Stimulated activated CD8-positive, alpha-beta memory T cell treated with anti-CD3 and anti-CD28 coated beads, Interleukin-15, amount 100 ng/mL, for 1 hour (primary cell): ENCODE results near the gene WDR5.

Experiments
- DNase-seq: peaks from one replicate; pipeline ENCODE4 v3.0.0-alpha.2; 2020; ENCODE audit warnings: low read depth

The WDR5 gene

DNA sequence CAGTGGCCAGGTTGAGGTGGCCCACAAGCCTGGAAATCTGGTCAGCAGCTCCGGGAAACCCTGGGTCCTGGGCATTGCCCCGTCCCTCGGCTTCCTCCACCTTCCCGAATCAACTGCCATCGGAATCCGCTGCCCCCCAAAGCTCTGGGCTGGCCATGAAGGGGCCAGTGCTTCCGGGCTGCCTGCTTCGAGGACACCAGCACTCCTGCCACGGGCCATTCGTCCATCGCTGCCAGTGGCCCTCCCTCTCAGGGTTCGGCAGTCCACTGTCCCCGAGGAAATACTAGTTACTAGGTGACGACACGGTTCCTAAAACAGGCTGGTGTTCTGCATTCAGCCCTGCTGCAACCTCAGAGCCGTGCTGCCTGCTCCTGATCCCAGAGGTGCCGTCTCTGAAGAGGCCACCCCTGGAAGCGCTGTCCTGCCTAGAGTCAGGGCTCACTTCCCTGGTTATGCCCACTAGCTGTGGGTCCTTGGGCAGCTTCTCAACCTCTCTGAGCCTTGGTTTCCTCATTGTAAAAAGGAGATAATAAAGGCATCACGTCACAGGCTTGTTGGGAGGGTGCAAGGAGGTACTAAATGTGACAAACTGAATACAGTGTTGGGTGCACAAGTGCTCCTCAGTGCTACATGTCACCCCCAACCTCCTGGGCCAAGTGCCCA is 3.5 kb upstream of the WDR5 start:
- DNase-seq, result no peak

DNA sequence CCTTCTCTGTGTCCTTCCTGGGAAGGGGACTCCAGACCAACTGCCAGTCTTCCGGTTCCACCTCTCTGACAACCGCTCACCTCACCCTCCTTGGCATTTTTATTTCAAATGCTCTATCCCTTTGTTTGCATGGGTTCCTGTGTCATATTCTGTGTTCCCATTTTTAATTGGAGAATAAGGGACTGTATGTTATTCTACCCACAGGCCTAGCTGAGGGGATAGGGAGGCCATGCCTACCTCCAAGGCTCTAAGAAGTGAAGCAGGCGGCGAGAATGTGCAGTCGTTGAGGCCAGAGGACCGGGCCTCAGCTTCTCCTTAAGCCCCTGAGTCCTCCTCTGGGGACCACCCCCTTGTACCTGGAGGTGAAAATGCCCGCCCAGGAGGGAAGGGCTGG is 936 bp upstream of the WDR5 start:
- DNase-seq, result no peak

DNA sequence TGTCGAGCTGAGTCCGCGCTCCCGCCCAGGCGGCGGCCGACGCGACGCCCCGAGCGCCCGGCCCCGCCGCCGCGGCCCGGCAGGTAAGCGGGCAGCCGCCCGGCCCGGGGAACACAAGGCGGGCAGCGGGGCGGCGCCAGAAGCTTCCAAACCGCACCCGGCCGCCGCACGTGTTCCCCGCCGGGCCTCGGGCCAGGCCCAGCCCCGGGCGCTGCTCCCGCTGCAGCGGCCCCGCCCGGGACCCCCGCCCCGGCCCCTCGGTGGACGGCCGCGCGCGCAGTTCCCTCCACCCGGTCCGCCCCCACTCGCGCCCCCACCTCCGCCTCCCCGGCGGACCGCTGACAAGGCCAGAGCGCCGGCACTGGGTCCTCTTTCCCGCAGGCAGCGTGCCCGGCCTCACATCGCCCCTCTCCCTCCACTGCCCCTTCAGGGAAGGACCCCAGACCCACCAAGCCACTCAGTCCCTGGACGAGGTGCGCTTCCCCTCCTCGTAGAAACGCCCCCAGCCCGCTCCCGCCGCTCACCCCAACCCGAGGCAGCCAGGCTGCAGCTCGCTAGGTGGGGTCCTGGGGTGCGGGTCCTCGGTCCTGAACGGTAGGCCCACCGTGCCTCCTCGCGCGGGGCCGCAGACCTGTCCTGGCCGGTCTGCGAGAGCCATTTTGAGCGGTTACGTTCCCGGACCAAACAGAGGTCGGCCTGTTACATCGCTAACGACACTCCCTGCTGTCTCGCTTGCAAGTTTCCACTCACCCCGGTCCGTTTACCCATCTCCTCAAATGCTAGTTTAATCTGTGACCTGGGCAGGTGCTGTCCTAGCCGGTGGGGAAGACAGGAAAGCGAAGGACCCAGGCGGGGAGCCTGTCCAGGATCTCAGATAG is 475 bp downstream of the WDR5 start:
- DNase-seq, result no peak

DNA sequence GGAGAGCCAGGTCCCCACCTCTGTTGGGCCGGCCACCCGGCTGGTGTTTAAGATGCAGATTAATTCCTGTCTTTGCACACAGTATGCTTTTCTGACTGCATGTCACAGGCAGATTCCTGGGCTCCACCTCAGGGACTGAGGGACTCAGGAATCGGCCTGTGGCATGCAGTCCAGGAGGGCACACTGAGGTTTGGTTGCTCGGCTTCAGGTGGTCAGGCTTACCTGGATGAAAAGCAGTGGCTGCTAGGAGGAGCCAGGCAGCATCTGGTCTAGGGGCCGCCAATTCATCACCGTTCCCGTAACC is 1.1 kb downstream of the WDR5 start:
- no peak for DNase-seq

DNA sequence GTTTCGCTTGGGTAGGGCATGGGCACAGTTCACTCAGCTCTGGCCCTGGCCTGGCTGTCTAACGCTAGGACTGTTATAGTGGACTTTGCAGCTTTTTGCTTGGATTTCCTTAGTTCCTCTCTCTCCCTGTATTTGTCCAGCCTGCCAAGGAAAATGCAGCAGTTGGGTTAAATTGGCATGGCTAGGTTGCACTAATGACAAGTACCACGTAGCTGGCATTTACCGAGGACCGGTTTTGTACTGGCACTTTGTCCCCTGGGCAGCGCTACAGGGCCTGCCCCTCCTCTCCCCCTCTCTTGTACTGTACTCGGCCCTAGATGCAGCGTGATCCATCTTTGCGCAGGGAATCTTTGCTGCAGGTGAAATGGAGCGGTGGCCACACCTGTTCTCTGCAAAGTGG is 2.4 kb downstream of the WDR5 start:
- no peak for DNase-seq

DNA sequence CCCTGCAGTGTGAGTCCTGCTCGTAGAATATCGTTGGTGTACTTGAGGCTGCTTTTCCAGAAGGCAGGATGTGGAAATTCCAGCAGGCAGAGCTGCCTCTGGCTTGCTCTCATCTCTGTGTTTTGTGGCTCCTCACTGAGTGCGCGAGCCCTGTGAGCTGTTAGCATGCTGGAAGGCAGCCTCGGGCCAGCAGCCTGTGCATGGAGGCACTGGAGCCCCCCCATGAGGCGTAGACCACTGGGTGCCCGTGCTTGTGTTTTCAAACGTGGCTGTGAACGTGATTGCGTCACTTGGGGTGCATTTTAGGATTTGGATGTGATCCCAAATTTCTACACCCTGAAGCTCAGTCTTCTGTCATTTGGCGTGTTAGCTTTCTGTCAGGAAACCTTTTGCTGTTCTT is 3.2 kb downstream of the WDR5 start:
- no peak for DNase-seq

DNA sequence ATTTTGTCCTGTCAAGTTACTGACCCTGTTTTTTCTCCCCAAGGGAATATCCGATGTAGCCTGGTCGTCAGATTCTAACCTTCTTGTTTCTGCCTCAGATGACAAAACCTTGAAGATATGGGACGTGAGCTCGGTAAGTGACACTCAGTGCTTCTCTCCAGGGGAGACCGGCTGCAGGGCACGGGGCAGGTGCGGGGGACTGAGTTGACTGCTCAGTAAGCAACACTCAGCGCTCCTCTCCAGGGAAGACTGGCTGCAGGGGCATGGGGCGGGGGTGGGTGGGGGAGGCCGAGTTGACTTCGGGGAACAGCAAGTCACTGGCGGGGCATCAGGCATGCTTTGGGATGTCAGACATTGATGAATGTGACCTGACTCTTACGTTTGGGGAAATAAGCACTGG is 6.0 kb downstream of the WDR5 start:
- DNase-seq, result no peak

DNA sequence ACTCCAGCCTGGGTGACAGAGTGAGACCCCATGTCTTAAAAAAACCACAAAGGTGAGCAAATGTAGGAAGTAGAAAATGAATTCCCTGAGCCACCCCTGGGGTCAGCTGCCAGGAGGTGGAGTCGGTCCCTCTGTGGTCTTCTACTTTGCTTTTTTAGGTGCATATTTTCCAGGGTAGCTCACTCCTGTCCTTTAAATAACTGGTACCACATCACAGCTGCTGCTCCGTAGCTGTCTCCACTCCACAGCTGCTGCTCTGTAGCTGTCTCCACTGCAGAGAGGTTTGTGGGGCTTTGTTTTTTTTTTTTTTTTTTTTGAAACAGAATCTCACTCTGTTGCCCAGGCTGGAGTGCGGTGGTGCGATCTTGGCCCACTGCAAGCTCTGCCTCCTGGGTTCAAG is 8.9 kb downstream of the WDR5 start:
- DNase-seq, result no peak

DNA sequence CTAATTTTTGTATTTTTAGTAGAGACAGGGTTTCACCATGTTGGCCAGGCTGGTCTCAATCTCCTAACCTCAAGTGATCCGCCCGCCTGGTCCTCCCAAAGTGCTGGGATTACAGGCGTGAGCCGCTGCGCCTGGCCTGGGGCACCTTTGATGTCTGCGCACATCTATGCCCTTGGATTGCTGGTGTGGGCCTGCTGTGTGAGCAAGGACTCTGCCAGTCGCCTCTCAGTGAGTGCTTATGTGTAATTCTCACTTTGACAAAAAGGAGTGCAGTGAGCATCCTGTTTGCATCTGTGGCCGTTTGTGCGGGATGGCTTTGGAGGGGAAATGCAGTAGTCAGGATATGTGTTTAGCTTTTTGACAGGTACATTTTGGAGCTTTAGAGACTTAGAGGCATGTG is 9.4 kb downstream of the WDR5 start:
- DNase-seq, result no peak

DNA sequence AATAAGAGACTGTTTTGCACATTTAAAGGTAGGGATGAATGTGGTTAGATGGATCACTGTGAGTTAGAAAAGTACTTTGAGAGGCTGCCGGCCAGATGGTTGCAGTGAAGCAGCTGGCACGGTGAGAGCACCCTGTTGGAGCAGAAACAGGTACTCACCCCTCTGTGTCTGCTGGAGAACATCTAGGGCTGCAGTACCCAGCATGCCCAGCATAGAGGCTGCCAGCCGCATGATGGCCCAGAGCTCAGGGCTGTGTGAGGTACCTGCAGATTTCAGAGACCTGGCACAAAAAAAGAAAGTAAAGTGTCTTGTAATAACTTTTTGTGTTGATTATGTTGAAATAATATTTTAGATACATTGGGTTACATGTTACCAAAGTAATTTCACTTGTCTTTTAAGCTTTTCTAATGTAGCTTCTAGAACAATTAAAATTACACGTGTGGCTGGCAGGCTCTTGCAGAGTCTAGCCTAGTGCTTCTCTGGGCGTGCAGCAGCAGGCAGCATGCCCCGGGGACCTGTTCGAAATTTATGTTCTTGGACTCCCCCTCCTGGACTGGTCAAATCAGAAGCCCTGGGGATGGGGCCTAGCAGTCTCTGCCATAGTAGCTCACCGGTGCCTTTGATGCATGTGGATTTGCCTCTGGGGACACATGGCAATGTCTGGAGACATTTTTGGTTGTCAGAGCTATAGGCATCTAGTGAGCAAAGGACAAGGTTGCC is 11.1 kb downstream of the WDR5 start:
- DNase-seq, result no peak

DNA sequence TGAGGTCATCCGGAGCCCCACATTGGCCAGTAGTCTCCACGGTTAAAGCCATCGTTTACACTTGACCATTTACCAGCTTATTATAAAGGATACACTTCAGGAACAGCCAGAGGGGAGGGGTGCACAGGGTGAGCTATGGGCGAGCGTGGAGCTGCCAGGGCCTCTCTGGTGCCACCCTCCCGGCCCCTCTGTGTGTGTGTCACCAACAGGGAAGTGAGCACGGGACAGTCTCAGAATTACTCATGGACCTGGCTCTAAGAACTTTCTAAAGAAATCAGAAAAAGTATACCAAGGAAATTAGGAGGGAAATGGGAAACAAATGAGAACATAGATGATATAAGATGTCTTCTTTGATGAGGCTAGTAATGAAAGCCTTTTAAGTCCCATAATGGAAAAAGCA is 13.5 kb downstream of the WDR5 start:
- DNase-seq, result no peak

DNA sequence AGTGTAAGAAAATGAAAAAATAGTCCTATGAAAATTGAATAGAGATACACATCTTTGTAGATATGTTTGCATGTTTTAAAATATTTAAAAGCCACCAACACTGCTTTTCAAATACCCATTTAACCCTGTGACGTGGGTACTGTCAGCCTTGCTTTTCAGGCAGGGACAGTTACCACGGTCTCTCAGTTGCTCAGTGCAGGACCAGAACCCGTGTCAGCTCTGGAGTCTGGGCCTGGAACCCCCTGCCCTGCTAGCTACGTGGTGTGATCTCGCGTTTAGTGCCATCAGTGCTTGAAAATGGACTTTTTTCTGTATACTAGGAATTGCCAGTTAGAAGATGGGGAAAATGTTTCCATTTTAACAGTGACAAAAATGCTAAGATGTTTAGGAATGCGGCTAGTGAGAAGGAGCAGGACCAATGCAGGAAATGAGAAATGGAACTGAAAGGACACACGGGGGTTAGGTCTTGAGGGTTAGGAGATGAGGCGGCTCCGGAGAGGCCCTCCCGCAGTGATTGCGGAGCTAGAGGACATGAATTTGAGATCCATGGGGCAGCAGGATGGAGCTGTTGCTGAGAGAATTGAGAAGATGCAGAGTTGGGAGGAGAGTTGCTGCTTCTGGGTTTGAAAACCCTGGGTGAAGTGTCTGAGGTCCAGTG is 14.8 kb downstream of the WDR5 start:
- DNase-seq, result no peak

DNA sequence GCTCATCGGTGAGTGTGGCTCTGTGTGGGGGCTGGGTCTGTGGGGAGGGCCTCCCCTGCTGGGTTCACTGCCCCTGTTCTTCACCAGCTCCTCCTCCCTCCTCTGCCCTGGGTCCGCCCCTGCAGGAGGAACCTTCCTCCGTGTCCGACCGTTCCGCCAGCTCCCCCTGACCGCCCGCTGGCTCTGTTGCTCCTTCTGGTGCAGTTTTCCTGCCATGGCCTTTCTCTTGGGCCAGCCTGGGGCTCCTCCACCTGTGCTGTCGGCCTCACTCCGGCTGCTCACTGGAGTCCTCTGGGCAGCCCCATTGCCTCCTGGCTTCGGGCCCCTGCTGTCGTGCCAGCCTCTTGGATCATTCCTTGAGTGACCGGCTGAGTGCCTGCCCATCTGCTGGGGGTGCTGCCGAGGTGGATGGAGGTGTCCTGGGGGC is 16.2 kb downstream of the WDR5 start:
- no peak for DNase-seq

DNA sequence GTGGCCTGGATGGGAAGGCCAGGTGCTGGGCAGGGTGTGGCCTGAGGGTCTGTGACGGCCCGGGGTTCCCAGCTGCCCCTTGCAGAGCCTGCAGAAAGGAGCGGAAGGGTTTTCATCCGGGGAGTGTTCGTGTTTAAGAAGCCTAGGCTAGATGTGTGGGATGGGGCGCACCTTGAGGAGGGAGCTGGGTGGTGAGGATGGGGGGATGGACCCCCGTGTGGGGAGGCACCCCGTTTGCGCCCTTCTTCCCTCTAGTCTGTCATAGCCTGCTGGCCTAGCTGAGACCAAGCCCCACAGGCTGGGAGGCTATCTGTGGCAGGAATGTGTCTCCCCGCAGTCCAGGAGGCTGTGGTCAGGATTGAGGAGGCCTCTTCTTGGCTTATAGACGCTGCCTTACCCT is 16.6 kb downstream of the WDR5 start:
- DNase-seq, result no peak

DNA sequence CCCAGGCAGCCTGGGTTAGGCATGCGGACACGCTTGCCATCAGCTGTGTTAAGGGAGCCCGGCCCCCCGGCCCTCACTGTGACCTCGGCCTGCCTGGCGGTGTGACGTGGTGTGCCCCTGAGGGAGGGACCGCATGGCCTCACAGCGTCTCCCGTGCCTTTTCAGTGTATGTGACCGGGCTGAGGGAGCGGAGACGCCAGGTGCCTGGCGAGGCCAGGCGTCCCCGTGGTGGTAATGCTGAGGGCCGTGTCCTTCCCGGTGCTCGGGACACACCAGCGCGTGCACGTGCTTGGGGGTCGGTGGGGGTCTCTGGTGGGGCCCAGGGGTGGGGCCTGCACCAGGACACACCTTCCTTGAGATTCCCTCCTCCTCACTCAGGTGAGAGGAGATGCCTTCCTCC is 17.6 kb downstream of the WDR5 start:
- DNase-seq, result no peak

DNA sequence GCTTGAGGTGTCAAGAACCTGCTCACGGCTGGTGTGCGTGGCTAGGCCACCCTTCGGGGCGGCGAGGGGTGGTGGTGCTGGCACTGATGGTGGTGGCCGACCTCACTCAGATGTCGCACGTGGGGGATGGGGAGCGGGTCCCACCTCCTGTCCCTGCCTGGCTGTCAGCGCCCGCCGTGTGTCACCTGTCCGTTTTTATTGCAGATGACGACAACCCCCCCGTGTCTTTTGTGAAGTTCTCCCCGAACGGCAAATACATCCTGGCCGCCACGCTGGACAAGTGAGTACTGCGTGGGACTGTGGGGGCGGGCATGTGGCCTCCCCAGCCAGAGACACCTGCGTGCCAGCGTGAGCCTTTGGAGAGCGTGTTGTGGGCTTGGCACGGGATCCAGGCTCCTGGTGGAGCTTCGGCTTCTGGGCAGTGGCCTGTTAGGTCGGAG is 18.4 kb downstream of the WDR5 start:
- no peak for DNase-seq

DNA sequence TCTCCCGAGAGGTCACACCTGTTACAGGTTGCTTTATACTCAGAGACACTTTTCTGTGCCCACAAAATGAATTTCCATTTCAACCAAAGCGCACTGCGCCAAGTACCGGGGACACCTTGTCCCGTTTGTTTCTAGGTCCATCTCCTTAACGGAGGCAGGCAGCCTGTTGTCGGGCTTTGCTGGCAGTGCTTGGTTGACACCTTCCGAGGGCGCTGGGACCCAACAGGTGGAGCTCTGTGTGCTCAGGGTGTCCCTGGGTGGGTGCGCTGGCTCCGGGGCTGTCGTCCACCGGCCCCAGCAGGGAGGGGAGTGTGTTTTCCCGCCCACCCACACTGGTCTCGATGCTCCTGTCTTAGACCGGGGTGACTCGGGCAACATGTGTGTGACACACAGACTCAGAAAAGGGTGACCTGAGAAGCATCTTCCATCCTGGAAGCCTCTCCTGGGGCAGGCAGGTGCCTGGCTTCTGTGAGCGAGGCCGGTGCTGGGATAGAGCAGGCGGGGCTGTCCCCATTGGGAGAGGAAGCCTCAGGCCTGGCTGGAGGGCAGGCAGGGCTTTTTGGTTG is 20.0 kb downstream of the WDR5 start:
- DNase-seq, result no peak

DNA sequence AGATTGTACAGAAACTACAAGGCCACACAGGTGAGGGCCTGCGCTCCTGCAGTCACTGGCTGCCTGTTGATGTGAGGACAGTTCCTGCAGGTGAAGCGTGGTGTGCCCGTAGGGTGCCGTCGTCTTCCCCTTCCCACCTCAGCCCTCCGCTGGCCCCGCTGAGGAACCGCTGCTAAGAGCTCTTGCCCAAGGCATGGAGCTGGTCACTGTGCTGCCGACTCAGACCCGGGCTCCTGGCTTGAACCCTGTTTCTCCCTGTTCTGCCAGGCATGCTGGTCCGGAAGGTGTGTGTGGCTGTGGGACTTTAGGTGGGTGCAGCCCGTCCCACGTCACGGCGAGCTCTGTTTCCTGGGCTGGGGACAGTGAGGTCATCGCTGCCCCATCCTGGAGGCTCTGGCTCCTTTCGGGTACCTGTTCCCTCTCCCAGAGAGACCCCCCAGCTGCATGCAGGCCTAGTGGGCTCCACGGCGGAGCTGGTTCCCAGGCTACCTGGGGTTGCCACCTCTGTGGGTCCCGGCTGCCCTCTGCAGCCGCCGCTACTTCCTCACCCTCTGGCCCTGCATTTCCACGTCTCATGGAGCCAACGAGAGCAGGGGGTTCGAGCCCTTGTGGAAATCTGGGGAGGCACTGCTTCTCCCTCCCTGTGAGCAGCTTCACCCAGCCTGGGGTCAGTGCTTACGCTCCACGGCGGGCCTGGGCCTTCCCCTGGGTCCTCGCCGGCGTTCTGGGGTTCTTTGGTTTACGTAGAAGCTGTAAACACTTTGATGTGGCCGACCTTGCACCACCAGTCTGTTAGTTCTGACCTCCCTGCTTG is 20.9 kb downstream of the WDR5 start:
- DNase-seq, result no peak

DNA sequence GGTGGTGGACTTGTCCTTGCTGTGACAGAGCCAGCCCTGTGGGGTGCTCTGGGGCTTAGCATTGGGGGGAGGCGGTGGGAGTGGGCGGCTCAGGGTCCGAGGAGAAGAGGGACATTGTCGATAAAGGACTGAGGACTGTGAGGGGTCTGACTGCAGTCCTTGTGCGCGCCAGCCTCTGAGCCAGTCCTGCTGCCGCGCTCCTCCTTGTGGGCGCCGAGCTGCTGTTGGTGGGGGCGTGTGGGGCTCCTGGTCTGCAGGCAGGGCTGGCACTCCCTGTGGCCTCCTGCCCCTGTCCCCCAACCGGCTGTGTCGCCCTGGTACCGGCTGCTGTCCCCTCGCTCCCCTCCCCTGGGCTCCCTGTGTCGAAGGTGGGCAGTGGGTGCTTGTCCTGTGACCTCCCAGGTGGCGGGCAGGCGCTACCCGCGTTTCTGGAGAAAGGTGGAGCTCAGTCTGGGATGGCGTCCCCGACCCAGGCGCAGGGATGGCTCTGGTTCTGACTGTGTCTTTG is 21.6 kb downstream of the WDR5 start:
- DNase-seq, result no peak

DNA sequence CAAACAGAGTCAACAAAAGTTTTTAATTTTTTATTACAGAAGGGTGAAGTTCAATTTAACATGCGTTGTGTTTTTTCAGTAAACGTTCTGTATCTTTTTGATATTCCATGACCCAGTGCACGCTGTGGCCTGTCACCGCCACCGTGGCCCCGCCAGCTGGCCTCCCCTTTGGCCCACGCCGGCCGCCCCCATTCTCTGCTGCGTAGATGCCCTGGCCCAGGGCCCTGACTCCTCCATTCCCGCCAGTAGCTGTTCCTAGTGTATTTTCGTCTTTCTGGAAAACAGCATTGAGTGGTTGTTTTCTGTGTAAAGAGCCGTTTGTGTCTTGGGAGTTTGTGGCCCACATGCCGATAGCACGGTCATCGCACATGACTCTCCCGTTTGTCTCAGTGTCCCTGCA is 22.4 kb downstream of the WDR5 start:
- DNase-seq, result no peak

DNA sequence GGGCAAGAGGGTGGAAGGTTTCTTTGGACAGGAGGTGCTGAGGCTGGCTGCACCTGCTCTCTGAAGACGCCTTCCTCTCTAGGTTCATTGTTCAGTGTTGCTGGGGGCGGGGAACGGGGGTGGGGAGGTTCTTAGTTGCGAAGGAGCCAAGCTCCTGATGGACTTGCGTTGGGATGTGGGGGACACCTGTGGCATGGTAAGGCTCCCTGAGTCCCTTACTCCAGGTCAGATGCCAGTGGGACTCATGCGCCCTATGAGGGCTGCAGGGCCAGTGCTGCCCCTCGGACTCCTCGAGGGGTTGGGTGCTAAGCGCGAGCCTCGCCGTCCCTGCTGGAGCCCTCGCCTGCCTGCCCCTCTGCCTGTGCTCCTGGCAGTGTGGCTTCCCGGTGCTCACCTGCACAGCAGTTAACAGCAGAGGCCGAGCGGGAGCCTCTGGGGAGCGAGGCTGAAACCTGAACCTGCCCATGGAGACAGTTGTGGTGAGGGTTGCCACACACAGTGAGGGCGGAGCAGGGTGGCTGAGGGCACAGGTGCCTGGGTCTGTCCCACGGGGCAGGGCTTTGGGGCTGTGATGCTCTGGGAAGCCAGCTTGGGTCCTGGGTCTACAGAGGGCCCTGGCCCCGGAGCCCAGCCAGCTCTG is 23.0 kb downstream of the WDR5 start:
- DNase-seq, result no peak
